ENCODE results near the gene CNTNAP2.

DNA sequence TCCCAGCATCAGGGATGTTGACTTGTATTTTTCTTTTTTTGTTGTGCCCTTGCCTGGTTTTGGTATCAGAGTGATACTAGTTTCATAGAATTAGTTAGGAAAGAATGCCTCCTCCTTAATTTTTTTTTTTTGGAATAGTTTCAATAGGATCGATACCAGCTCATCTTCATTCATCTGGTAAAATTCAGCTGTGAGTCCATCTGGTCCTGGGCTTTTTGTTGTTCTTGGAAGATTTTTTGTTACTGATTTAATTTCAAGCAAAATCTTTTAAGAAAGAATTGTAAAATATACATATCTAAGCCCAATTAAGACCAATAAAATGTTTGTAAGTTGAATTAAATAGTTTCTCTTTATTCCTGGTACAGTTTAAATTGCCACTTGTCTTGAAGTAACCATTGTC lies 1159.5 kb downstream of the CNTNAP2 start:
- TF ChIP-seq GATA2 (IDR thresholded peaks at IDR 0.05; ENCODE audit: low read depth, low read length) (no peak), GATA3 (IDR thresholded peaks at IDR 0.05; ENCODE audit: low read depth, low read length) (no peak)
